RWPE2 (cell line): ENCODE results near the gene TRPC4AP.

Source experiments
- ATAC-seq: fragments of 200-7000 bp; cut with Tn5 transposase; 3 replicates; pipeline ENCODE4 v1.9.1; 2021; ENCODE audit warnings: low read depth
- DNase-seq: peaks from one replicate; pipeline ENCODE4 v3.0.0-alpha.2; 2020; ENCODE audit warnings: low spot score
- H3K27ac ChIP-seq: fragments of 450-650 bp; 2 replicates; pipeline ENCODE4 v1.5.1; 2017; ENCODE audit warnings: mild to moderate bottlenecking; ENCODE audit not compliant: poor library complexity, severe bottlenecking
- H3K27me3 ChIP-seq: fragments of 250-450 bp; sonication (Bioruptor Pico); 2 replicates; pipeline ENCODE4 v1.5.1; 2021; ENCODE audit warnings: mild to moderate bottlenecking, moderate library complexity; ENCODE audit not compliant: insufficient read depth, poor library complexity, severe bottlenecking
- H3K36me3 ChIP-seq: fragments of 250-450 bp; sonication (Bioruptor Pico); 2 replicates; pipeline ENCODE4 v1.5.1; 2020; ENCODE audit warnings: low read depth, mild to moderate bottlenecking, moderate library complexity
- H3K4me1 ChIP-seq: fragments of 250-450 bp; sonication (Bioruptor Pico); 2 replicates; pipeline ENCODE4 v1.5.1; 2021; ENCODE audit warnings: mild to moderate bottlenecking, moderate library complexity; ENCODE audit not compliant: insufficient read depth, poor library complexity, severe bottlenecking
- H3K4me3 ChIP-seq: fragments of 250-450 bp; sonication (Bioruptor Pico); 2 replicates; pipeline ENCODE4 v1.5.1; 2021; ENCODE audit warnings: mild to moderate bottlenecking, moderate library complexity; ENCODE audit not compliant: severe bottlenecking
- H3K9me3 ChIP-seq: fragments of 250-450 bp; sonication (Bioruptor Pico); 2 replicates; pipeline ENCODE4 v1.5.1; 2021; ENCODE audit warnings: mild to moderate bottlenecking, moderate library complexity; ENCODE audit not compliant: severe bottlenecking
- CTCF ChIP-seq: fragments of 450-650 bp; IDR thresholded peaks from one replicate; pipeline ENCODE4 v1.5.1; 2017; ENCODE audit warnings: mild to moderate bottlenecking, moderate library complexity; ENCODE audit not compliant: poor library complexity, severe bottlenecking

Gene TRPC4AP

GRCh38 chr20:34968042-34968775, 124.4 kb downstream of the TRPC4AP start:
- Histone ChIP-seq H3K27ac (no peak overlapping the region), H3K27me3 (no peaks in the 10 kb centered on the region), H3K9me3 (no peaks in the 10 kb centered on the region), H3K36me3 (no peaks in the 10 kb centered on the region), H3K4me3 (no peak overlapping the region), H3K4me1 (no peaks in the 10 kb centered on the region)
- ATAC-seq (no peak), DNase-seq (peak; percentile 70)
- TF ChIP-seq CTCF = no peak

GRCh38 chr20:34967421-34967820, 125.2 kb downstream of the TRPC4AP start:
- H3K4me3 ChIP-seq = no peak overlapping the region
- ATAC-seq (no peak), DNase-seq (peak; percentile 71)
- no peak for TF ChIP-seq CTCF
- no peaks in the 10 kb centered on the region for H3K27me3 ChIP-seq
- H3K27ac ChIP-seq = no peak overlapping the region
- no peaks in the 10 kb centered on the region for H3K9me3 ChIP-seq
- no peaks in the 10 kb centered on the region for H3K36me3 ChIP-seq
- H3K4me1 ChIP-seq = no peaks in the 10 kb centered on the region

GRCh38 chr20:34965051-34965450, 127.6 kb downstream of the TRPC4AP start:
- no peaks in the 10 kb centered on the region for H3K36me3 ChIP-seq

GRCh38 chr20:34964486-34964885, 128.1 kb downstream of the TRPC4AP start:
- Histone ChIP-seq H3K4me1 (no peaks in the 10 kb centered on the region), H3K27ac (no peak overlapping the region), H3K27me3 (no peaks in the 10 kb centered on the region), H3K36me3 (no peaks in the 10 kb centered on the region), H3K9me3 (no peaks in the 10 kb centered on the region), H3K4me3 (no peak overlapping the region)
- no peak for TF ChIP-seq CTCF
- no peak for ATAC-seq
- DNase-seq = peak; percentile 44

More at GRCh38 chr20:34965051-34965450, 127.6 kb downstream of the TRPC4AP start:
- no peaks in the 10 kb centered on the region for H3K4me1 ChIP-seq
- H3K27ac ChIP-seq = no peak overlapping the region
- no peak overlapping the region for H3K4me3 ChIP-seq
- H3K9me3 ChIP-seq = no peaks in the 10 kb centered on the region
- peak; percentile 70 for DNase-seq
- H3K27me3 ChIP-seq = no peaks in the 10 kb centered on the region
- TF ChIP-seq CTCF = no peak
- no peak for ATAC-seq

GRCh38 chr20:34956751-34957472, 135.7 kb downstream of the TRPC4AP start:
- H3K9me3 ChIP-seq = no peaks in the 10 kb centered on the region
- ATAC-seq = no peak

More at GRCh38 chr20:34956751-34957472, 135.7 kb downstream of the TRPC4AP start:
- Histone ChIP-seq H3K4me1 (peaks cover 20% of the 10 kb centered on the region), H3K4me3 (no peak overlapping the region), H3K27me3 (no peaks in the 10 kb centered on the region), H3K27ac (no peak overlapping the region), H3K36me3 (peaks cover 11% of the 10 kb centered on the region)
- DNase-seq = peak; percentile 60
- no peak for TF ChIP-seq CTCF
